ENCODE results near the gene KMT5B. TPM values are rescaled to one million over a fixed set of nuclear protein-coding genes. Genes with fewer than 3 reads are reported as not detected.

Gene KMT5B
- 25.6 and 26.4 TPM in 2 replicates for total RNA-seq

DNA sequence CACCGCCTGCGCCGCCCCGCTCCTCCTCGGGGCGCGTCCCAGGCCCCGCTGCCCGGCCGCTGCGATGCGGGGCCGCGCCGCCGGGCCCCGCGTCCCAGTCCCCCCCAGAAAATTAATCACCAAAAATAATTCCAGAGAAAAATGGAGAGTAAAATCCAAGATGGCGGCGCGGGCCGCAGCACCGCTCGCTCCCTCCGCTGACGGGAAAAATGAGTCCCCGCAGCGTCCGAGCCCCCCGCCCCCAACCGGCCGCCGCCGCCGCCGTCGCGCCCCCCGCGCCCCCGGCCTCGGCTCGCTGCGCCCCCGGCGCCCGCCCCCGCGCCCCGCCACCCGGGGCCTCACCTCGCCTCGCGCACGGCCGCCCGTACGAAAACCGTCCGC, at the start of gene KMT5B:
TSS of gene KMT5B (minus strand) at position 162 of the 381 bp plus-strand sequence. CDS start 23,220 bp downstream, outside the sequence.

DNA sequence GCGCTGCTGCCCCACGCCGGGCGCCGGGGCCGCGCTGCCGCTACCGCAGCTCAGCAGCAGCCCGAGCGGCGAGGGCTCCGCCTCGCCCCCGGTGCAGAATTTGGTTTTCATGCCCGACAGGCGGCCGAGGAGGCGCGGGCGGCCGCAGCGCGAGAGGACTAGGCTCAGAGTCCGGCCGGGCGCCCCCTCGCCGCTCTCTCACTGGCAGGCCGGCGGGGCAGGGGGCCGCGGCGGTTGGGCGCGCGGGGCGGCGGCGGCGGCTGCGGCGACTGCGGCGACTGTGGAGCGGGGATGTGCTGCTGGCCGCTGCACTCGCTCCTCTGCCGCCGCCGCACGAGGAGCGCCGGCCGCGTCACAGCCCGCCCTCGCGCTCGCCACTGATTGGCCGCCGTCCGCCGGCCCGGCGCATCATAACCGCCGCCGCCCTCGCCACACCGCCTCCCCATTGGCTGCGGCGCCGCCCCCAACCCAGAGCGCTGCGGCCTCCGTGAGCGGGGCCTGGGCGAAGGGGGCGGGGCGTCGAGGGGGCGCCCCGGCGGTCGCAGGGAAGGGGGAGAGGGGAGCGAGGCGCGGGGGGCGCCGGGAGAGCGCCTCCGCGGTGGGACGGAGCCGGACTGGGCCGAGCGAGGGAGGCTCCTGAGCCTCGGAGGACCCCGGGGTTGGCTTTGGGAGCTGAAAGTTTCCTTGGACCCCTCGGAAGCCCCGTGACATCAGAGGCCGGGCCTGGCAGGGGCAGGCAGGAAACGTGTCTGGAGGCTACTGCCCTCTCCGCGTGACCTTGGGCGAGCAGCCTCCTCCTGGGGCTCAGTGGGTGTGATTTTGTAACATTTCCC, 91.8 kb downstream of the KMT5B start, which contains the start of gene CHKA:
TSS of gene CHKA (minus strand) at position 322 of the 833 bp plus-strand sequence. CDS start at position 111, 211 bp downstream.

Other genes starting within 250 kb of the KMT5B start
- 16.8 and 20.6 TPM in 2 replicates for gene UNC93B1, start 209.2 kb downstream of the KMT5B start, total RNA-seq
- 24.4 and 29.2 TPM in 2 replicates for gene ALDH3B1, start 203.0 kb downstream of the KMT5B start, total RNA-seq
- gene NDUFS8, start 182.6 kb downstream of the KMT5B start, total RNA-seq = 87.2 and 107 TPM in 2 replicates
- gene TCIRG1, start 174.3 kb downstream of the KMT5B start, total RNA-seq = 61.2 and 69.5 TPM in 2 replicates
- 7.5 and 7.8 TPM in 2 replicates for gene CHKA, start 91.9 kb downstream of the KMT5B start, total RNA-seq
- gene C11orf24, start 58.7 kb upstream of the KMT5B start, total RNA-seq = 33.4 and 38.6 TPM in 2 replicates
- 59.8 TPM in 2 replicates for gene LRP5, start 99.3 kb upstream of the KMT5B start, total RNA-seq
- 122 and 123 TPM in 2 replicates for gene PPP6R3, start 247.5 kb upstream of the KMT5B start, total RNA-seq